ENCODE data around the gene RALGDS. TPM values are rescaled to one million over a fixed set of nuclear protein-coding genes. Genes with fewer than 3 reads are reported as not detected.
"Not testable (repeated sequence)": the region's sequence is repeated elsewhere in the genome, so short reads cannot be mapped to it uniquely, and the experiment has no call there.

The RALGDS gene
- total RNA-seq, 1 donor from 2014 or later: 4.7 TPM

DNA sequence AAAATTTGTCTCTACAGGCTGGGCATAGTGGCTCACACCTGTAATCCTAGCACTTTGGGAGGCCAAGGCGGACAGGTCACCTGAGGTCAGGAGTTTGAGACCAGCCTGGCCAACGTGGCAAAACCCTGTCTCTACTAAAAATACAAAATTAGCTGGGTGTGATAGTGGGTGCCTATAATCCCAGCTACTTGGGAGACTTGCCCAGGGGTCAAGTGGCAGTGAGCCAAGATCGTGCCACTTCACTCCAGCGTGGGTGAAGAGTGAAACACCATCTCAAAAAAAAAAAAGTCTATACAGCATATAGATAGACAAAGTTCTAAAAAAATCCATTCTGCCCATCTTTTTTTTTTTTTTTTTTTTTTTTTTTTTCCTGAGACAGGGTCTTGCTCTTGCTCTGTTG is 26.7 kb downstream of the RALGDS start:
- DNase-seq (ENCODE audit: low spot score); ATAC-seq: not testable (repeated sequence)

DNA sequence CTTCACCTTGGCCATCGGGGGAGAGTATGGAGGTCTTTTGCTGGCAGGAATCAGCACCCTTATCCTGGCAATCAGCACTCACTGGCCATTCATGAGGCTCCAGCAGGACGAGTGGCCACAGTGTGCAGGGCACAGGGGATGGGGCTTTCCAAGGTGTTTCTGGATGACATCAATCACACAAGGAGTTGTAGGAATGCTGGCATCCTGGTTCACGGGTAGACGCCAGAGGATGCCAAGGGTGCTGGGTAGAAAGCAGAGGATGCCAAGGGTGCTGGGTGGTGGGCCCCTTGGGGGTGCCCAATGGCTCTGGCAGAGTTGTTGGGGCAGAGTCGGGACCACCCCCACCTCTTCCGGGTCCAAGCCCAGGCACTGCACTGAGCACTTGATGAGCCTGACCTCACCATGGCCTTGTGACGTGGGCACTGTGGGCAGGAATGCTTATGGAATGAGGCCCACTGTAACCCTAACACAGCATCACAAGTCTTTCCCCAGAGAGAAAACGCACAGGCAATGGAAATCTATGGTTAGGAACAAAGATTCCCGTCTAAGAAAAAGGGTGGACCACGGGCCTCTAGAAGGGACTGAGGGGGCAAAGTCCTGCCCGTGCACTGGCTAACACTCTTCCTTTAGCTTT is 30.2 kb downstream of the RALGDS start:
- no peak for ATAC-seq
- no peak for DNase-seq (ENCODE audit: low spot score)

DNA sequence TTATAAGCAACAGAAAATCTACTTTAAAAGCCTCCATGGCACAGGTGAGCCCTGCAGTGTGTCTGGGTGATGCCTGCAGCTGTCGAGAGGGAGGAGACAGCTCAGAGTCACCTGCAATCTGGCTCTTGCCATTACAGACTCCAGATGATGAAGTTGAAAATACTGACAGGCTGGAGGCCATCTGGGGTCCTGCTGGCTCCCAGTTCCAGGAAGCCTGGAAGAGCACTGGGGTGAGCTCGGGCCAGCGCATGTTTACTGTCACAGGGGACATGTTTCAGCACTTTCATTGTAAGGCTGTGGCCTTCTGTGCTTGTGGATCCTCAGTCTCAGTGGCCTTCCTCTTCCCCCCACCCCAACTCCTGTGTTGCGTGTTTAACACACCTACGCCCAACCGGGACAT is 30.9 kb downstream of the RALGDS start:
- ATAC-seq (no peak), DNase-seq (ENCODE audit: low spot score) (no peak)

DNA sequence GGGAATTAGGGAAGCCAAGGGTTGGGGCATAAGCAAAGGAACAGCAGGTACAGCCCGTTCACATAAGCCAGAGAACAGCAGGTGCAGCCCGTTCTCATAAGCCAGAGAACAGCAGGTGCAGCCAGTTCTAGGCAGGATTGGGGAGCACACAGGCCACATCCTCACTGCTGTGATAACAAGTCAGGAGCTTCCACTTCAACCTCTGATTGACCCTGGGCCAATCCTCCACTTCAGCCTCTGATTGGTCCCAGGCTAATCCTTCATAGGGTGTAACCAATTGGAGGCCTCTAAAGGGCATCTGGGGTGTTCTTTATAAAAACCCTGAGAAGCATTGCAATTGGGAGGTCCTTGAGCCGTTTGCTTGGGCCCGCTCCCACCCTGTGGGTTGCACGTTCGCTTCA is 31.8 kb downstream of the RALGDS start:
- no peak for ATAC-seq
- DNase-seq (ENCODE audit: low spot score): no peak

DNA sequence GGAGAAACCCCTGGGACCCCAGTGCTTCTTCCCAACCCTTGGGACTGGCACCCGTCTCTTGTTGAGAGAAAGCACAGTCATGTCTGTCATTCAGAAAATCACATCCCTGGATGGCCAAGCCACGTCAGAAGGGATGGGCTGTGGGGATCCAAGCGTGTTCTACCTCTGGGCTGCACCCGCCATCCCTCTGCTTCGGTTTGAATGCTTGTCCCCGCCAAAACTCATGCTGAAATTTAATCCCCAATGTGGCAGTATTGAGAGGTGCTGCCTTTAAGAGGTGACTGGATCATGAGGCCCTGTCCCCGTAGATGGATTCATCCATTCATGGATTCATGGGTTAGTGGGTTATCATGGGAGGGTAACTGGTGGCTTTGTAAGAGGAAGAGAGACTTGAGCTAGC is 32.3 kb downstream of the RALGDS start:
- ATAC-seq (no peak), DNase-seq (ENCODE audit: low spot score) (no peak)

DNA sequence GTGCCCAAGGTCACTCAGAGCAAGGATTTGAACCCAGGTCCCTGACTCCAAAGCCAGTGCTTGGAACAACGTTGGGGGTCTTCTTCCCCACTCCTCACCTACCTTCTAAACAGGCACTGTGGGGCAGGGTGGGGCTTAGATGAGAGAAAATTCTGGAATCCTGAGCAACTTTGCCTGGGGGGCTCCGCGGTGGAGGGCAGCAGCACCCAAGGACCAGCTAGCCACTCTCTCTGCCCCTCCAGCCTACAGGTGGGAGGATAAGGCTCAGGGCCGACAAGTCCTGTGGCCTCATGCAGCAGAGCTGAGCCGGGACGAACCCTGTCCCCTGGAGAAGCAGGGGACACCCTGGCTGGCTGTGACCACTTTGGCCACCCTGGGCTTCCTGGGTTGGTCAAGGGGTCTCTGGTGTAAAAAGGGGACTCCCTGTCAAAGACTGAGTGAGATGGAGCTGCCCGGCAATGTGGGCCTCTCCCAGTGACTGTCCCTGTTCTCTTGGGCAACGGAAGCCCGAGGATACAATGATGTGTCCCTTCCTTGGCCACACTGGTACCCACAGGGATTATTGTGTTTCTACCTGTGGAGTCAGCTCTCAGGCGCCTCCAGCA is 32.8 kb downstream of the RALGDS start:
- no peak for ATAC-seq
- DNase-seq (ENCODE audit: low spot score): no peak

DNA sequence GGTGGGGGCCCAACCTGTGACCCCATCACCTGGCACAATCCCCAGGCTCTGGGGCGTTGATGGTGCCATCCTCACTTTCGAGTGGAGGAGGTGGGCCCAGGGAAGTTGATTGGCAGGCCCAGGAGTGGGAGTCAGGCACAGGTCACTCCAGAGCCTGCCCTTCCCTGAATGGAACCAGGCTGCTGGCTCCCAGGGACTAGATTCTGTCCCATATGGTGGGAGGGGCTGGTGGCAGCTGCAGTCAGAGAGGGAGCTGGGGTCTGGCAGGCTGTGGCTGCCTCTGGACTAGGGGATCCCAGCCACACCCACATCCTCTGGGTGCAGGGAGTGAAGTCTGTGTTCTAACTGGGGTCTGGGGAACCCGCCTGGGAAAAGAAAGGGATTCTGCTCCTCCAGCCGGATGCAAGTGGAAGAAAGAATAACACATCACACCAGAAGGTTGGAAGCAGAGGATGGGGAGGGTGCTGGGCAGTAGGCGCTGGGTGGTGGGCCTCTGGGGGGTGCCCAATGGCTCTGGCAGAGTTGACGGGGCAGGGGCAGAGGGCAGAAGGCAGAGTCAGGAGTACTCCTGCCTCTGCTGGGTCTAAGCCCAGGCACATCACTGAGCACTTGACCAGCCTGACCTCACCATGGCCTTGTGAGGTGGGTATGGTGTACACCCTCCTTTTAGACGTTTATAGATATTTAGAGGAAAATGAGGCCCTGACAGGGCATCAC is 33.5 kb downstream of the RALGDS start:
- ATAC-seq: no peak
- DNase-seq (ENCODE audit: low spot score): no peak

DNA sequence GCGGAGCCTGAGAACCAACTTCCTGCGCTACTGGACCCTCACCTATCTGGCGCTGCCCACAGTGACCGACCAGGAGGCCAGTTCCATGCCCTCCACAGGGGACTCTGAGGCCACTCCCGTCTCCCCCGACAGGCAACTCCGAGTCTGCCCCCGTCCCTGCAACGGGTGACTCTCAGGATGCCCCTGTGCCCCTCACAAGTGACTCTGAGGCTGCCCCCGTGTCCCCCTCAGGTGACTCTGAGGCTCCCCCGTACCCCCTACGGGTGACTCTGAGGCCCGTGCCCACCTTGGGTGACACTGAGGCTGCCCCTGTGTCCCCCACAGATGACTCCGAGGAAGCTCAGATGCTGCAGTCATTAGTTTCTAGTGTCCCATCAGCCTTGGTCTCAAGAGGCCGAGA is 34.1 kb downstream of the RALGDS start:
- DNase-seq (ENCODE audit: low spot score) (no peak), ATAC-seq (no peak)

DNA sequence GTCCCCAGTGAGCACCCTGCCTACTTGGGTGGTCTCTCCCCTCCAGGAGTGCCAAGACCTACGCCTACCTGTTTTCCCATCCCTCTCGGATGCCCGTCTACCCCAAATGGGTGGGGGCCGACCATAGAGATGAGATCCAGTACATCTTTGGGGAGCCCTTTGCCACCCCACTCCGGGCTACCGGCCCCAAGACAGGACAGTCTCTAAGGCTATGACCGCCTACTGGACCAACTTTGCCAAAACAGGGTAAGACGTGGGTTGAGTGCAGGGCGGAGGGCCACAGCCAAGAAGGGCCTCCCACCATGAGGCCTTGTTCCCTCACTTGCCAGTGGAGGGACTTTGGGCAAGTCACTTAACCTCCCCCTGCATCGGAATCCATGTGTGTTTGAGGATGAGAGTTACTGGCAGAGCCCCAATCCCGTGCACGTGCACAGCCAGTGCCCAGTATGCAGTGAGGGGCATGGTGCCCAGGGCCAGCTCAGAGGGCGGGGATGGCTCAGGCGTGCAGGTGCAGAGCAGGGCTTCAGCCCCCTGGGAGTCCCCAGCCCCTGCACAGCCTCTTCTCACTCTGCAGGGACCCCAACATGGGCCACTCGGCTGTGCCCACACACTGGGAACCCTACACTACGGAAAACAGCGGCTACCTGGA is 34.7 kb downstream of the RALGDS start:
- ATAC-seq: peak; percentile 35
- DNase-seq (ENCODE audit: low spot score): not testable (repeated sequence)

DNA sequence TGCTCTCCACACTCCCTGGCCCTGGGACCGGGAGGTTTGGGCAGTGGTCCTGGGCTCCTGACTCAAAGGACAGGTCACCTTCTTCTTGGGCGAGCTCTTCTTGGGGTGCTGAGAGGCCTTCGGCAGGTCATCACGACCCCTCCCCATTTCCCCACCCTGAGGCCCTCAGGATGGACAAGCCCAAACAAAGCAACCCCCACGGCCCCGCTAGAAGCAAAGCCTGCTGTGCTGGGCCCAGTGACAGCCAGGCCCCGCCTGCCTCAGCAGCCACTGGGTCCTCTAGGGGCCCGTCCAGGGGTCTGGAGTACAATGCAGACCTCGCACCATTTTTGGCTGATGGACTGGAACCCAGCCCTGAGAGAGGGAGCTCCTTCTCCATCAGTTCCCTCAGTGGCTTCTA is 37.4 kb downstream of the RALGDS start:
- not testable (repeated sequence) for DNase-seq (ENCODE audit: low spot score); ATAC-seq

DNA sequence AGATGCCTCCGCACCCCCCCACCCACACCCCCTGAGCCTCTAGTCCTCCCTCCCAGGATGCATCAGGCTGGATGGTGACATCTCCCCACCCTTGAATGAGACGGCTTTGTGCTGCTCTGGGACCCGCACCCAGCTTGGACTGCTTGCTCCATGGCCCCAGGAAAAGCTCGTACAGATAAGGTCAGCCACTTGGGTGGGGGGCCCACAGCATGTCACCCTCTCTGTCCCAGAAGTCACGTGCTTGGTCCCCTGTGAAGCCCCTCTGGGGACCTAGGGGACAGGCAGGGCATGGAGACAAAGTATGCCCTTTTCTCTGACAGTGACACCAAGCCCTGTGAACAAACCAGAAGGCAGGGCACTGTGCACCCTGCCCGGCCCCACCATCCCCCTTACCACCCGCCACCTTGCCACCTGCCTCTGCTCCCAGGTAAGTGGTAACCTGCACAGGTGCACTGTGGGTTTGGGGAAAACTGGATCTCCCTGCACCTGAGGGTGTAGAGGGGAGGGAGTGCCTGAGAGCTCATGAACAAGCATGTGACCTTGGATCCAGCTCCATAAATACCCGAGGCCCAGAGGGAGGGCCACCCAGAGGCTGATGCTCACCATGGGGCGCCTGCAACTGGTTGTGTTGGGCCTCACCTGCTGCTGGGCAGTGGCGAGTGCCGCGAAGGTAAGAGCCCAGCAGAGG is 38.9 kb downstream of the RALGDS start:
- ATAC-seq; DNase-seq (ENCODE audit: low spot score): not testable (repeated sequence)

DNA sequence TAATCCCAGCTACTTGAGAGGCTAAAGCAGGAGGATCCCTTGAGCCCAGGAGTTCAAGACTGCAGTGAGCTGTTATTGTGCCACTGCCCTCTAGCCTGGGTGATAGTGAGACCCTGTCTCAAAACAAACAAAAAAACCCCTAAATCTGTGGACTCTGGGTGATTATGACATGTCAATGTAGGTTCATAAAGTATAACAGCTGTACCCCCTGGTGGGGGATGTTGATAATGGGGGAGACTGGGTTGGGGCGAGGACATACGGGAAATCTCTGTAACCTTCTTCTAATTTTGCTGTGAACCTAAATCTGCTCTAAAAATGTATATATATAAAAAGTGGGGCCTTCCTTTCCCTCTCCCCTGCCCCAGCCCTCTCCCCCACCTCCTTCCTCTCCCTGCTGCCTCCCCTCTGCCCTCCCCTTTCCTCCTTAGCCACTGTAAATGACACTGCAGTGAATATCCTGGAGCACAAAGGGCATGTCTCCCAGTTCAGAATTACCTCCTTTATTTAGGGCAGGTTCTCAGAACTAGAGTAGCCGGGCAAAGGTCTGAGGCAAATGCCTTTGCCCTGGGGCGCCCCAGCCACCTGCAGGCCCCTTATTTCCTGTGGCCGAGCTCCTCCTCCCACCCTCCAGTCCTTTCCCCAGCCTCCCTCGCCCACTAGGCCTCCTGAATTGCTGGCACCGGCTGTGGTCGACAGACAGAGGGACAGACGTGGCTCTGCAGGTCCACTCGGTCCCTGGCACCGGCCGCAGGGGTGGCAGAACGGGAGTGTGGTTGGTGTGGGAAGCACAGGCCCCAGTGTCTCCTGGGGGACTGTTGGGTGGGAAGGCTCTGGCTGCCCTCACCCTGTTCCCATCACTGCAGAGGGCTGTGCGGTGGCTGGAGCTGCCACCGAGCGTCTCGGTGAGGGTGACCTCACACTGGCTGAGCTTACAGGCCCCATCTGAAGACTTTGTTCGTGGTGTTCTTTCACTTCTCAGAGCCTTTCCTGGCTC is 40.0 kb downstream of the RALGDS start:
- not testable (repeated sequence) for ATAC-seq; DNase-seq (ENCODE audit: low spot score)

DNA sequence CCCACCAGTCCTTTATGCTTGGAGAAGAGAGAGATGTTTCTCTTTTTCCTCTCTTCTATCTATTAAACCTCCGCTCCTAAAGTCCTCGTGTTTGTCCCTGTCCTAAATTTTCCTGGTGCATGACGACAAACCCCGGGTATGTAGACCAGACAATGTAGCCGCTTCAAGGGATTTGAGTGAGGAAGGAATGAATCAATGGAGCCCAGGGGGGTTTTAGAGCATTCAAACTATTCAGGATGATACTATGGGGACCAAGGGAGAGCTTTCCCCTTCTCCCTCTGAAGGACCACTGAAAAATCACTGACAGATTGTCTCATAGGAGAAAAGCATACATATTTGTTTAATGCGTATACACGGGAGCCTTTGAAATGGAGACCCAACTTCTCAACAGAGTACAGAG is 40.9 kb downstream of the RALGDS start:
- no peak for ATAC-seq
- DNase-seq (ENCODE audit: low spot score): no peak

DNA sequence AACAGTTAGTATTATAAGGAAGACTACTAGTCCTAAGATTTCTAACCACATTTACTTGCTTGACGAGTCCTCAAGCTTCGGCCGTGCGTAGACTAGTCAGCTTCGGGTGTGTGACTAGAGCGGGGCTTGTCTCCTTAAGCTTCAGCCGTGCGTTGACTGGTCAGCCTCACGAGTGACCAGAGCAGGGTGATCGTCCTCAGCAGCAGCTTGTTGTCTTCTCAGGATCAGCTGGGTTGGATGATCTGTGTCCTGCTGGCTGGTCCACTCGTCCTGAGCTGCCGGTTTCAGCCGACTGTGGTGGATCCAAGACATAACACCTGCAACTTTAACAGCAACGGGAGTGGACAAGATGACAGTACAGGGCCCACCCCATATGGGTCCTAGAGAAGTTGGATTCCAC is 42.6 kb downstream of the RALGDS start:
- DNase-seq (ENCODE audit: low spot score) (no peak), ATAC-seq (no peak)

DNA sequence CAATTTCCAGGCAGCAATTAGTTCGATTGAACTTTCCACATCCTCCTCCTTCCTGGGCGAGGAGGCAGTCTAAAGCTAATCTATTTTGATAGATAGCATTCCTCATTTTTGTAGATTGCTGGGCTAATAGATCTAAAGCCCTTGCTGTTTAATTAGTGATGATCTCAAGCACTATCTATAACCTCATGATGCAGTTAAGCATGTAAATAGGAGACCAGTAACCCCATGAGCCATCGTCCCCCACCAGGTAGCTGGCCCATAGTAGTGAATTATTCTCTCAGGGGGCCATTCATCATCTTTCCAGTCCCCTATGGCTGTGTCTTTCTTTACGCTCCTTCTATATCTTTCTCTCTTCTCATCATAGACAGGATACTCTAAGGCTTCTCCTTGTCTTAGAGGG is 44.3 kb downstream of the RALGDS start:
- no peak for DNase-seq (ENCODE audit: low spot score)
- ATAC-seq: no peak

DNA sequence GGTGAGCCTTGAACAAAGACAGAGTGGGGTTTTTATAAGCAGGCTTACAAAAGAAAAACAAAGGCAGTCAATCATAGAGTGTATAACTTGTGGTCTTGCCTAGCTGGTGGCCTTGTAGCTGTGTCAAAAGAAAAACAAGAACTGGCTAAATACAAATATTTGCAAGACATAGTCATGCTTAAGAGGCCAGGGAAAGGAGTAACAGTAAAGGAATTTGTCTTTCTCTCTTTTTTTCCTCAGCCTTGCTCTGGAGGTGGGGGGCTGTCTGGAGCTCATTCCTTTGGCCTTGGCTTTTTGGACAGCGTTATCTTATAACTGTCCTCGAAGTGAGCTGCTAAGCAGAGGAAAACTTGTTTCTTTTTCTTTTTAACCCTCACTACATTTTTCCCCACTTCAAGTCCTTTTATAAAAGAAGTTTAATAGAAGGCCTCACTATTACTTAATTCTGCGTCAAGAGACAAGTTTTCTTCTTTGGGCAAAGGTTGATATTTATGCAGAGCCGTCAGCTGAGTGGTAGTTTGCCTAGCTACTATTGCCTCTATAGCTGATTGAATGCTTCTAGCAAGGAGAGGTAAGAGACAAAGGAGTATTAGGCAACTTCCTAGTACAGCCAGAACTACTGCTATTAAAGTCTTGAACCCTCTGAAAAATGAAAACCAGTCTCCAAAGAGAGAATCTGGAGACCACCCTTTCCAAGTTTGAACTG is 45.0 kb downstream of the RALGDS start:
- ATAC-seq (no peak), DNase-seq (ENCODE audit: low spot score) (no peak)

DNA sequence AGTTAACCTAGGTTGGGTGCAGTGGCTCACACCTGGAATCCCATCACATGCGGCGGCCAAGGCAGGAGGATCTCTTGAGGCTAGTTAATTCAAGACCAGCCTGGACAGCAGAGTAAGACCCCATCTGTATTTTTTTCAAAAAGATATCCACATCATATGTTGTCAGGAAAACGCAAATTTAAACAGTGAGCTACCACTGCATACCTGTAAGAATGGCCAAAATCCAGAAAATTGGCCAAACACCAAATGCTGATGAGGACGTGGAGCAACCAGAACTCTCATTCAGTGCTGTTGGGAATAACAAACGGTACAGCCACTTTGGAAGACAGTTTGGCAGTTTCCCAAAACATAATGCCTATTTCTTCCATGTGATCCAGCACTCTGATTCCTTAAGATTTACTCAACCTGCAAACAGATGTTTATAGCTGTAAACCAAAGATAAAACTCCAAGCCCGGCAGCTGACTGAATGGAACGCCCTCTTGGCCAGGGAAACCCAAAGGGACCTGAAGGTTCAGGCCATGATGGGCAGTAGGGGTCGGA is 46.9 kb downstream of the RALGDS start:
- DNase-seq (ENCODE audit: low spot score) (no peak), ATAC-seq (no peak)

DNA sequence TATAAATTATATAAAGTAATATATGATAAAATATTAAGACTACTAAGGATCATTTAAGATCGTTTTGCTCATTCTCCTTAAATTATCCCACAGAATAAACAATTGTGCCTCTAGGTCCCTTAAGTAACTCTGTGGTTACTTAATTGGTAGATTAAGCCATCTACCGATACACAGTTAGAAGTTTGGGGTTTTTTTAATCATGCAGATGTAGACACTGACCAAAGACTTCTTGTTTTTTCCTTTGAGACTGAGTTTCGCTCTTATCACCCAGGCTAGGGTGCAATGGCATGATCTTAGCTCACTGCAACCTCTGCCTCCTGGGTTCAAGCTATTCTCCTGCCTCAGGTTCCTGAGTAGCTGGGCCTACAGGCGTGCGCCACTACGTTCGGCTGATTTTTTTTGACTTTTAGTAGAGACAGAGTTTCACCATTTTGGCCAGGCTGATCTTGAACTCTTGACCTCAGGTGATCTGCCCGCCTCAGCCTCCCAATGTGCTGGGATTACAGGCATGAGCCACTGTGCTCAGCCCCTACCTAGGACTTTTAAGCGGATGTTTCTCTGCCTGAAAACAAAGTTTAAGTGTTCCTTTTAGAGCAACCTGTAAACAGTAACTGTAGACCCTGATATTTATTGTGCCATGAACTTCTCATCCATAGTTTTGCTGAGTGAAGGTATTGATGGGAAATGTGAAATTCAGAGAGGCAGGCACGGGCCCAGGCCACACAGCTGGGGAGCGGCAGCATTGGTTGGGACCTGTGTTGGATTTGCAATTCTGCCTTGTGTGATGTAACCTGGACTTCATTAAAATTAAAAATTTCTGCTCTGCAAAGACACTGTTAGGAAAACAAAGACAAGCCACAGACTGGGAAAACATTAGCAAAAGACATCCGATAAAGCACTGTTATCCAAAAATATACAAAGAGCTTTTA is 47.7 kb downstream of the RALGDS start:
- no peak for DNase-seq (ENCODE audit: low spot score)

More for the DNA sequence above, 47.7 kb downstream of the RALGDS start:
- no peak for ATAC-seq
